Stimulated activated CD4-positive, alpha-beta T cell treated with anti-CD3 and anti-CD28 coated beads, Interleukin-12 subunit alpha, Interleukin-12 subunit beta, amount 100 ng/mL, for 48 hours (primary cell): Measurements from ENCODE around the gene RAPGEF5.

Experiments used
- DNase-seq, 3 donors: peaks; one replicate each; pipeline ENCODE4 v3.0.0-alpha.2; 2020; ENCODE audit warnings: low read depth in 2 of 3, low spot score in 1 of 3

RAPGEF5 gene

DNA sequence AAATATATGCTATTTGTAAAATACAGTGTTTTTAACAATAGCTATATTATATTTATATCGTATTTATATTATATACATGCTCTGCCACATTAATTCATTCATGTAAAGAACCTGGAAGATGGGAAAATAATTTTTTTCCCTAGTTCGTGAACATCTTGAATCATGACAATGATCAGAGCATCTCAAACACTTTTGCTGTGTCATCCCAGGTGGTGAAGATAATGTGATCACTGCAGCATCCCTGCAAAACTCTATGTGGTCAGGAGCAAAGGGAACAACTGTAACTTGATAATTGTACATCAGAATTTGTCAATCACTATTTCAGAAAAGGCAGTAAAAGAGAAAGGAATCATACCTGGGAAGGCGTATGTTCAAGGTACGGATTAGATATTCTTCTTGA, 39.3 kb downstream of the RAPGEF5 start:
- no peak for DNase-seq

- no peak for DNase-seq
Observed at GRCh38 chr7:22316914-22317313, 40.0 kb downstream of the RAPGEF5 start.

GRCh38 chr7:22307816-22308215, 49.1 kb downstream of the RAPGEF5 start:
- DNase-seq: no peak

DNA sequence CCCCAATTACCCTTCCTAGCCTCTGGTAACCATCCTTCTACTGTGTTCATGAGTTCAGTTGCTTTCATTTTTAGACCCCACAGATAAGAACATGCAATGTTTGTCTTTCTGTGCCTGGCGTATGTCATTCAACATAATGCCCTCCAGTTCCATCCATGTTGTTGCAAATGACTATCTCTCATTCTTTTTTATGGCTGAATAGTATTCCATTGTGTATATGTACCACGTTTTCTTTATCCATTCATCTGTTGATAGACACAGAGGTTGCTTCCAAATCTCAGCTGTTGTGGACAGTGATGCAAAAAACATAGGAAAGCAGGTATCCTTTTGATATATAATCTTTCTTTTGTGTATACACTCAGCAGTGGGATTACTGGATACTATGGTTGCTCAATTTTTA, 51.2 kb downstream of the RAPGEF5 start:
- DNase-seq: no peak

DNA sequence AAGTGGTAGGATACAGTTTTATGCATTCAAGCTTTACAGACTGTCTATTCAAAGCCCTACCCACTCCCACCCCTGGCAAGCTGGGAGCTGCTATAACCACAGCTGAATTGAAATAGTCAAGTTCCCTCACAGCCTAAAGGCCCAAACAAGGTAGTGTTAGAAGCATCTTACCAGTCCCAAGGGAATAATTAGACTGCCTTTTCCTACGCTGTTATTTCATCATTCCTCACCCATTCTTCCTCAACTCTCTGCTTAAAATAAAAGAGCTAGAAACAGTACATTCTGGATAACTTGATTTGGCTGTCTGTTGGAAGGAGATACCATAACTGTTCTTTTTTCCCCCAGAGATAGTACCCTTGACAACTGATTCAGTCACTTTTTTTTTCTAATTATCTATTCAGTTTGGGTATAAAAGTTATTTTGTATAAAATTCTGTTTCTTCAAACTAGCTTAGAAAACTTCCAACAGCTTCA, 54.0 kb downstream of the RAPGEF5 start:
- no peak for DNase-seq

- no peak for DNase-seq
Observed at GRCh38 chr7:22302193-22302592, 54.8 kb downstream of the RAPGEF5 start.

DNA sequence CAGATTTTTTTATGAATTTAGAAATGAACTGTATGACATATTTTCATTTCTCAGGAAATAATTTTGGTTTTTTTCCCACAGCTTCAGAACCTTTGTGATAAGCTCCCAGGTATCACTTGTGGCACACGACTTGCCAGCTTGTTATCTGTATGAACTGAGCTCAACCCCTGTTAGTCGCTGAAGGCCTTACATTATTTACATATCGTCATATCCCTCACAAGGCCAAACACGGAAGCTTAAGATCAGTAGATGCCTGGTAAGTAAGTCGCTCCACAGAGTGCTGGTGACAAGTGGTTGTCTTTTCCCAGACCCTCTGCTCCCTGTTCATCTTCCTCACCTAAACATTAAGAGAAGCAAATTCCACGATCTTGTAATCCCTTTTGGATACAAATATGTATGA, 55.2 kb downstream of the RAPGEF5 start:
- DNase-seq: no peak

- DNase-seq: no peak
Observed at GRCh38 chr7:22300839-22301238, 56.1 kb downstream of the RAPGEF5 start.

DNA sequence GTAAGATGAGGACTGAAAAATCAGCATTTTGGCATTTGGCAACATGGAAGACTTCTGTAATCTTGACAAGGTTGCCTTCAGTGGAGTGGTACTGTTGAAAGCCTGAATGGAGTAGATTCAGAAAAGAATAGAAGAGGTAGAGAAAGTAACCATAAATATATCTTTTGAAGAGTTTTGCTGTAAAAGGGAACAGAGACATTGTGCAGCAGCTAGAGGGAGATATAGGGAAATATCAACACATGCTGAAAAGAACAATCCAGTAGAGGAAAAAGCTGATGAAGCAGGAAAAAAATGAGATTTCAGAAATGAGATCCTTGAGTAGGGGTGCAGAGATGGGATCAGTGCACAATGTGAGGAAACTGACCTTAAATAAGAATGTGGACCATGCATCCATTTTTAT, 60.0 kb downstream of the RAPGEF5 start:
- DNase-seq: no peak

- no peak for DNase-seq
Observed at GRCh38 chr7:22296265-22296566, 60.7 kb downstream of the RAPGEF5 start.

- no peak for DNase-seq
Observed at GRCh38 chr7:22295402-22296264, 61.3 kb downstream of the RAPGEF5 start.

DNA sequence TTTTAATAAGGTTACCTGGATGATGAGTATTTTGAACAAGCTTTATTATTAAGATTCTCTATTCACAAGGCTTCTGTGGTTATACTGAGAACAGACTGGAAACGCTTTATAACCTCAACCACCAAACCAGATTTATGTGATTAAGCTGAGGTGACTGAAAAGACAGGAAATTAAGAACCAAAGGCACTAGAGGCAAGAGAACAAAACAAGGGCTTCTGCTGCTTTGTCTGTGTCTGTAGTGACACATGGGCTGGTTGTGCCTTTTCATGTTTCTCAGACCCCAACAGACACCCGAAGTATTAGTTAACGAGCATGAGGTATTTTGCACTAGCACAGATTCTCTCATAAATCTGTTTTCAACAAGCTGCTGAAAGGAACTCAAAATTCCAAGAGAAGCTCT, 64.4 kb downstream of the RAPGEF5 start:
- DNase-seq: no peak

- DNase-seq: no peak
Observed at GRCh38 chr7:22291977-22292376, 65.0 kb downstream of the RAPGEF5 start.

DNA sequence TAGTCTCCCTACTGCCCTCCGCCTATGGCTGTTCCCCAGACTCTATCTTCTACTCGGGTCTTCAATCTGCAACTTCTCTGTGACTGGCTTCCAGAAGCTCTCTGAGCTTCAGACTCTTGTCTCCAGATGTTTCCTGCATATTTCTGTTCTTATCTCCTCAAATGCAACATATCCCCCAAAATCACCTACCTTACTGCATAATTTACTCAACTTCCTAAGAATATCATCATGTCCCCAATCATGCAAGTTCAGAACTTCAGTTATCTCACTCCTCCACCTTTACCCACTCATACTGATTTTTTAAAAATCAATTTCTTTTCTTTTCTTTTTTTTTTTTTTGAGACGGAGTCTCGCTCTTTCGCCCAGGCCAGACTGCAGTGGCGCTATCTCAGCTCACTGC, 68.8 kb downstream of the RAPGEF5 start:
- no peak for DNase-seq

- DNase-seq: no peak
Observed at GRCh38 chr7:22287412-22287811, 69.5 kb downstream of the RAPGEF5 start.

- no peak for DNase-seq
Observed at GRCh38 chr7:22286436-22286835, 70.5 kb downstream of the RAPGEF5 start.

- DNase-seq: no peak
Observed at GRCh38 chr7:22281481-22281880, 75.5 kb downstream of the RAPGEF5 start.

DNA sequence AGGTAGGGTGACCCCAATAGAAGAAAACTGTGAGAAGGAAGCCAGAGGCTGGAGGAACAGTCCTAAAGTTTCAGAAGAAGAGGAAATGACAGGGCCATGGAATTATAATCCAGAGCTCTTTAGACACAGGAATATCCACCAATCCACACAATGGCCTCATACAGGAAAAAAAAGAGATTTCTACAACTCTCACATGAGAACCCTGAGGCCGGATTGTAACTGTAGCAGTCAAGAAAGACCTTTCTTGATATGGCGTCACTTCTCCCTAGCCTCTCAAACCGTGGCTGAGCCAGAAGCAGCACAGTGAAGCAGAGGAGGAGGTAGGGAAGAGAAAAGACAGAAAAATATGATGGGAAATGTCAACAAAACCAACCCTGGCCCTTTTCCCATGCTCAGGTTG, 76.9 kb downstream of the RAPGEF5 start:
- DNase-seq: no peak

- no peak for DNase-seq
Observed at GRCh38 chr7:22278660-22279059, 78.3 kb downstream of the RAPGEF5 start.

- no peak for DNase-seq
Observed at GRCh38 chr7:22277375-22277774, 79.6 kb downstream of the RAPGEF5 start.

GRCh38 chr7:22275661-22276060, 81.3 kb downstream of the RAPGEF5 start:
- no peak for DNase-seq

GRCh38 chr7:22271311-22271710, 85.6 kb downstream of the RAPGEF5 start:
- DNase-seq: no peak

DNA sequence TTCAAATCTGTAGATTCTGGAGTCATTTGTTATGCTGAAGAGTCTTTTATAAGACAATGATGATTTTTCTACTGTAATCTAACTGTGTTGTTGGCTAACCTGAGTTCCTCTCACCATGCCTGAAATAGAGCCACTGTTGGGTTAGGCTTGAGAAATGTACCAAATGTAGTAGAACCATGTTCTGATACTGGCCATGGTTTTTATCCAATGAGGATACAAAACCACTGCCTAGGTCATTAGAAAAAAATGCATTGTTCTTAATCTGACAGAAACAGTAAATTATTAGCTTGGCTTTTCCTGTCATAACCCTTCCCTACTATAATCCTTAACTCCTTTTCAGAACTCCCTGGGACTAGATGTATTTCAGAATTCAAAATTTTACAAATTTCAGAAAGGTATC, 86.6 kb downstream of the RAPGEF5 start:
- DNase-seq: no peak
